ENCODE measurements around the gene DSP.

DNA sequence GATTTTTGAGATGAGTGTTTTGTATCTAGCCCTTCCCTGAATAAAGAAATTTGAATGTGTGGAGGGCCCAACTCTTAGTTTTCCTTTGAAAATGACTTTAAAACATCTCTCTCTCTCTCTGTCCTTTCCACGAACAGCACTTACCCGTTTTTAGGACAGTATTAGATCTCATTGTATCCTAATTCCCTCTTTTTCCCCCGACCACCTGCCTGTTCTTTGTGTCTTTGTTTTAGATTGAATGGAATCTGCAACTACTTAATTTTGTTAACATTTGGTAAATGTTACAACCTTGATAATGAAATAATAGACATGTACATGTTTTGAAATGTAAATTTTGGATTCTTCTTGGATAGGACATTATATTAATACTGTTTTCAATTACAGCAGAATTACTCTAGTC lies 3.1 kb downstream of the DSP start:
- TF ChIP-seq, protein P1, sequence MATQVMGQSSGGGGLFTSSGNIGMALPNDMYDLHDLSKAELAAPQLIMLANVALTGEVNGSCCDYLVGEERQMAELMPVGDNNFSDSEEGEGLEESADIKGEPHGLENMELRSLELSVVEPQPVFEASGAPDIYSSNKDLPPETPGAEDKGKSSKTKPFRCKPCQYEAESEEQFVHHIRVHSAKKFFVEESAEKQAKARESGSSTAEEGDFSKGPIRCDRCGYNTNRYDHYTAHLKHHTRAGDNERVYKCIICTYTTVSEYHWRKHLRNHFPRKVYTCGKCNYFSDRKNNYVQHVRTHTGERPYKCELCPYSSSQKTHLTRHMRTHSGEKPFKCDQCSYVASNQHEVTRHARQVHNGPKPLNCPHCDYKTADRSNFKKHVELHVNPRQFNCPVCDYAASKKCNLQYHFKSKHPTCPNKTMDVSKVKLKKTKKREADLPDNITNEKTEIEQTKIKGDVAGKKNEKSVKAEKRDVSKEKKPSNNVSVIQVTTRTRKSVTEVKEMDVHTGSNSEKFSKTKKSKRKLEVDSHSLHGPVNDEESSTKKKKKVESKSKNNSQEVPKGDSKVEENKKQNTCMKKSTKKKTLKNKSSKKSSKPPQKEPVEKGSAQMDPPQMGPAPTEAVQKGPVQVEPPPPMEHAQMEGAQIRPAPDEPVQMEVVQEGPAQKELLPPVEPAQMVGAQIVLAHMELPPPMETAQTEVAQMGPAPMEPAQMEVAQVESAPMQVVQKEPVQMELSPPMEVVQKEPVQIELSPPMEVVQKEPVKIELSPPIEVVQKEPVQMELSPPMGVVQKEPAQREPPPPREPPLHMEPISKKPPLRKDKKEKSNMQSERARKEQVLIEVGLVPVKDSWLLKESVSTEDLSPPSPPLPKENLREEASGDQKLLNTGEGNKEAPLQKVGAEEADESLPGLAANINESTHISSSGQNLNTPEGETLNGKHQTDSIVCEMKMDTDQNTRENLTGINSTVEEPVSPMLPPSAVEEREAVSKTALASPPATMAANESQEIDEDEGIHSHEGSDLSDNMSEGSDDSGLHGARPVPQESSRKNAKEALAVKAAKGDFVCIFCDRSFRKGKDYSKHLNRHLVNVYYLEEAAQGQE (IDR thresholded peaks at IDR 0.05; ENCODE audit: unreplicated experiment) = no peak
- TF ChIP-seq EZH2 (IDR thresholded peaks at IDR 0.05; ENCODE audit: low read depth, unreplicated experiment) = no peak
- TF ChIP-seq, protein P2, sequence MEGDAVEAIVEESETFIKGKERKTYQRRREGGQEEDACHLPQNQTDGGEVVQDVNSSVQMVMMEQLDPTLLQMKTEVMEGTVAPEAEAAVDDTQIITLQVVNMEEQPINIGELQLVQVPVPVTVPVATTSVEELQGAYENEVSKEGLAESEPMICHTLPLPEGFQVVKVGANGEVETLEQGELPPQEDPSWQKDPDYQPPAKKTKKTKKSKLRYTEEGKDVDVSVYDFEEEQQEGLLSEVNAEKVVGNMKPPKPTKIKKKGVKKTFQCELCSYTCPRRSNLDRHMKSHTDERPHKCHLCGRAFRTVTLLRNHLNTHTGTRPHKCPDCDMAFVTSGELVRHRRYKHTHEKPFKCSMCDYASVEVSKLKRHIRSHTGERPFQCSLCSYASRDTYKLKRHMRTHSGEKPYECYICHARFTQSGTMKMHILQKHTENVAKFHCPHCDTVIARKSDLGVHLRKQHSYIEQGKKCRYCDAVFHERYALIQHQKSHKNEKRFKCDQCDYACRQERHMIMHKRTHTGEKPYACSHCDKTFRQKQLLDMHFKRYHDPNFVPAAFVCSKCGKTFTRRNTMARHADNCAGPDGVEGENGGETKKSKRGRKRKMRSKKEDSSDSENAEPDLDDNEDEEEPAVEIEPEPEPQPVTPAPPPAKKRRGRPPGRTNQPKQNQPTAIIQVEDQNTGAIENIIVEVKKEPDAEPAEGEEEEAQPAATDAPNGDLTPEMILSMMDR (conservative IDR thresholded peaks at IDR 0.05; ENCODE audit: low read depth in 2 of 2) = no peak
- no peak for TF ChIP-seq EZH2phosphoT487 (IDR thresholded peaks at IDR 0.05; ENCODE audit: unreplicated experiment)
- TF ChIP-seq POLR2AphosphoS5 (IDR thresholded peaks at IDR 0.05; ENCODE audit: low read depth) = no peak
- no peak for TF ChIP-seq ZNF114 (CRISPR knock-in tag; IDR thresholded peaks at IDR 0.05)
- no peak for TF ChIP-seq CREB1 (CRISPR knock-in tag; IDR thresholded peaks at IDR 0.05; ENCODE audit: low read depth)
- TF ChIP-seq STAT1 (IDR thresholded peaks at IDR 0.05; ENCODE audit: unreplicated experiment) = no peak
- TF ChIP-seq, protein P3, sequence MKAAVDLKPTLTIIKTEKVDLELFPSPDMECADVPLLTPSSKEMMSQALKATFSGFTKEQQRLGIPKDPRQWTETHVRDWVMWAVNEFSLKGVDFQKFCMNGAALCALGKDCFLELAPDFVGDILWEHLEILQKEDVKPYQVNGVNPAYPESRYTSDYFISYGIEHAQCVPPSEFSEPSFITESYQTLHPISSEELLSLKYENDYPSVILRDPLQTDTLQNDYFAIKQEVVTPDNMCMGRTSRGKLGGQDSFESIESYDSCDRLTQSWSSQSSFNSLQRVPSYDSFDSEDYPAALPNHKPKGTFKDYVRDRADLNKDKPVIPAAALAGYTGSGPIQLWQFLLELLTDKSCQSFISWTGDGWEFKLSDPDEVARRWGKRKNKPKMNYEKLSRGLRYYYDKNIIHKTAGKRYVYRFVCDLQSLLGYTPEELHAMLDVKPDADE (IDR thresholded peaks at IDR 0.05) = no peak
- TF ChIP-seq JUNB (IDR thresholded peaks at IDR 0.05; ENCODE audit: unreplicated experiment) = no peak
- no peak for TF ChIP-seq NANOG (IDR thresholded peaks at IDR 0.05; ENCODE audit: borderline replicate concordance)
- TF ChIP-seq, protein P4, sequence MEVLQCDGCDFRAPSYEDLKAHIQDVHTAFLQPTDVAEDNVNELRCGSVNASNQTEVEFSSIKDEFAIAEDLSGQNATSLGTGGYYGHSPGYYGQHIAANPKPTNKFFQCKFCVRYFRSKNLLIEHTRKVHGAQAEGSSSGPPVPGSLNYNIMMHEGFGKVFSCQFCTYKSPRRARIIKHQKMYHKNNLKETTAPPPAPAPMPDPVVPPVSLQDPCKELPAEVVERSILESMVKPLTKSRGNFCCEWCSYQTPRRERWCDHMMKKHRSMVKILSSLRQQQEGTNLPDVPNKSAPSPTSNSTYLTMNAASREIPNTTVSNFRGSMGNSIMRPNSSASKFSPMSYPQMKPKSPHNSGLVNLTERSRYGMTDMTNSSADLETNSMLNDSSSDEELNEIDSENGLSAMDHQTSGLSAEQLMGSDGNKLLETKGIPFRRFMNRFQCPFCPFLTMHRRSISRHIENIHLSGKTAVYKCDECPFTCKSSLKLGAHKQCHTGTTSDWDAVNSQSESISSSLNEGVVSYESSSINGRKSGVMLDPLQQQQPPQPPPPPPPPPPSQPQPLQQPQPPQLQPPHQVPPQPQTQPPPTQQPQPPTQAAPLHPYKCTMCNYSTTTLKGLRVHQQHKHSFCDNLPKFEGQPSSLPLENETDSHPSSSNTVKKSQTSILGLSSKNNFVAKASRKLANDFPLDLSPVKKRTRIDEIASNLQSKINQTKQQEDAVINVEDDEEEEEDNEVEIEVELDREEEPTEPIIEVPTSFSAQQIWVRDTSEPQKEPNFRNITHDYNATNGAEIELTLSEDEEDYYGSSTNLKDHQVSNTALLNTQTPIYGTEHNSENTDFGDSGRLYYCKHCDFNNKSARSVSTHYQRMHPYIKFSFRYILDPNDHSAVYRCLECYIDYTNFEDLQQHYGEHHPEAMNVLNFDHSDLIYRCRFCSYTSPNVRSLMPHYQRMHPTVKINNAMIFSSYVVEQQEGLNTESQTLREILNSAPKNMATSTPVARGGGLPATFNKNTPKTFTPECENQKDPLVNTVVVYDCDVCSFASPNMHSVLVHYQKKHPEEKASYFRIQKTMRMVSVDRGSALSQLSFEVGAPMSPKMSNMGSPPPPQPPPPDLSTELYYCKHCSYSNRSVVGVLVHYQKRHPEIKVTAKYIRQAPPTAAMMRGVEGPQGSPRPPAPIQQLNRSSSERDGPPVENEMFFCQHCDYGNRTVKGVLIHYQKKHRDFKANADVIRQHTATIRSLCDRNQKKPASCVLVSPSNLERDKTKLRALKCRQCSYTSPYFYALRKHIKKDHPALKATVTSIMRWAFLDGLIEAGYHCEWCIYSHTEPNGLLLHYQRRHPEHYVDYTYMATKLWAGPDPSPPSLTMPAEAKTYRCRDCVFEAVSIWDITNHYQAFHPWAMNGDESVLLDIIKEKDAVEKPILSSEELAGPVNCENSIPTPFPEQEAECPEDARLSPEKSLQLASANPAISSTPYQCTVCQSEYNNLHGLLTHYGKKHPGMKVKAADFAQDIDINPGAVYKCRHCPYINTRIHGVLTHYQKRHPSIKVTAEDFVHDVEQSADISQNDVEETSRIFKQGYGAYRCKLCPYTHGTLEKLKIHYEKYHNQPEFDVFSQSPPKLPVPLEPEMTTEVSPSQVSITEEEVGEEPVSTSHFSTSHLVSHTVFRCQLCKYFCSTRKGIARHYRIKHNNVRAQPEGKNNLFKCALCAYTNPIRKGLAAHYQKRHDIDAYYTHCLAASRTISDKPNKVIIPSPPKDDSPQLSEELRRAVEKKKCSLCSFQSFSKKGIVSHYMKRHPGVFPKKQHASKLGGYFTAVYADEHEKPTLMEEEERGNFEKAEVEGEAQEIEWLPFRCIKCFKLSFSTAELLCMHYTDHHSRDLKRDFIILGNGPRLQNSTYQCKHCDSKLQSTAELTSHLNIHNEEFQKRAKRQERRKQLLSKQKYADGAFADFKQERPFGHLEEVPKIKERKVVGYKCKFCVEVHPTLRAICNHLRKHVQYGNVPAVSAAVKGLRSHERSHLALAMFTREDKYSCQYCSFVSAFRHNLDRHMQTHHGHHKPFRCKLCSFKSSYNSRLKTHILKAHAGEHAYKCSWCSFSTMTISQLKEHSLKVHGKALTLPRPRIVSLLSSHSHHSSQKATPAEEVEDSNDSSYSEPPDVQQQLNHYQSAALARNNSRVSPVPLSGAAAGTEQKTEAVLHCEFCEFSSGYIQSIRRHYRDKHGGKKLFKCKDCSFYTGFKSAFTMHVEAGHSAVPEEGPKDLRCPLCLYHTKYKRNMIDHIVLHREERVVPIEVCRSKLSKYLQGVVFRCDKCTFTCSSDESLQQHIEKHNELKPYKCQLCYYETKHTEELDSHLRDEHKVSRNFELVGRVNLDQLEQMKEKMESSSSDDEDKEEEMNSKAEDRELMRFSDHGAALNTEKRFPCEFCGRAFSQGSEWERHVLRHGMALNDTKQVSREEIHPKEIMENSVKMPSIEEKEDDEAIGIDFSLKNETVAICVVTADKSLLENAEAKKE (CRISPR knock-in tag; IDR thresholded peaks at IDR 0.05) = no peak

Data from GM23338 (cell line).